CD8-positive, alpha-beta memory T cell (primary cell): ENCODE measurements around the gene GARIN3. TPM values are rescaled to one million over a fixed set of nuclear protein-coding genes. Genes with fewer than 3 reads are reported as not detected.

Experiments
- CTCF ChIA-PET: fragments of 350-600 bp; sonication (Branson Sonifier 250); formaldehyde crosslinking; loops from one replicate; lab custom pipeline; 2021; ENCODE audit warnings: antibody characterized with exemption; lab: Charles Lee
- POLR2A ChIA-PET: fragments of 350-600 bp; sonication (Branson Sonifier 250); formaldehyde crosslinking; loops from one replicate; lab custom pipeline; 2021; ENCODE audit warnings: antibody characterized with exemption; lab: Charles Lee
- DNase-seq, 5 donors: peaks; one replicate each; pipeline versions ENCODE4 v3.0.0 to v3.0.0-alpha.2; 2020 to 2022; ENCODE audit warnings: mixed read lengths in 1 of 5
- H3K27ac ChIP-seq: one replicate; pipeline ENCODE4 v1.7.0; 2013; ENCODE audit warnings: low read depth, mild to moderate bottlenecking, low read length, moderate library complexity
- H3K27me3 ChIP-seq: 2 replicates; pipeline ENCODE4 v1.7.0; 2013; ENCODE audit warnings: low read length, mild to moderate bottlenecking; ENCODE audit not compliant: insufficient read depth, poor library complexity, severe bottlenecking
- H3K36me3 ChIP-seq: 2 replicates; pipeline ENCODE4 v1.7.0; 2013; ENCODE audit warnings: mild to moderate bottlenecking, low read length, moderate library complexity; ENCODE audit not compliant: insufficient read depth
- H3K4me1 ChIP-seq: 2 replicates; pipeline ENCODE4 v1.7.0; 2013; ENCODE audit warnings: mild to moderate bottlenecking, low read length, moderate library complexity; ENCODE audit not compliant: insufficient read depth
- H3K4me3 ChIP-seq: 2 replicates; pipeline ENCODE4 v1.7.0; 2013; ENCODE audit warnings: mild to moderate bottlenecking, low read length
- H3K9me3 ChIP-seq: 2 replicates; pipeline ENCODE4 v1.7.0; 2013; ENCODE audit warnings: mild to moderate bottlenecking, low read length
- H3K27ac Mint-ChIP-seq, 8 donors: one replicate each; pipeline ENCODE4 v1.8.0; 2020 to 2021; ENCODE audit warnings: mixed read lengths in 8 of 8, mild to moderate bottlenecking in 6 of 8, inconsistent platforms in 3 of 8, moderate library complexity in 3 of 8
- H3K27me3 Mint-ChIP-seq, 2 donors: one replicate each; pipeline ENCODE4 v1.8.0; 2020 to 2021; ENCODE audit warnings: mixed read lengths in 2 of 2, mild to moderate bottlenecking in 1 of 2, moderate library complexity in 1 of 2
- H3K36me3 Mint-ChIP-seq, 3 donors: one replicate each; pipeline ENCODE4 v1.8.0; 2020 to 2021; ENCODE audit warnings: mixed read lengths in 3 of 3, inconsistent platforms in 1 of 3, mild to moderate bottlenecking in 1 of 3
- H3K4me1 Mint-ChIP-seq, 3 donors: one replicate each; pipeline ENCODE4 v1.8.0; 2020 to 2021; ENCODE audit warnings: mixed read lengths in 3 of 3, inconsistent platforms in 1 of 3, mild to moderate bottlenecking in 1 of 3
- H3K4me3 Mint-ChIP-seq, 7 donors: one replicate each; pipeline ENCODE4 v1.8.0; 2020 to 2021; ENCODE audit warnings: mixed read lengths in 7 of 7, mild to moderate bottlenecking in 6 of 7, moderate library complexity in 4 of 7, inconsistent platforms in 2 of 7
- H3K9me3 Mint-ChIP-seq, 5 donors: one replicate each; pipeline ENCODE4 v1.8.0; 2020 to 2022; ENCODE audit warnings: mixed read lengths in 5 of 5, mild to moderate bottlenecking in 3 of 5, moderate library complexity in 2 of 5, inconsistent platforms in 1 of 5
- polyA plus RNA-seq: library from polyadenylated mRNA; unstranded; fragments of 300-500 nt; fragmentation: Illumina TruSeq; gene quantifications from one replicate; pipeline ENCODE4 v1.2.3, GENCODE V29; 2021
- total RNA-seq, 2 experiments: library from RNA; stranded (reverse); gene quantifications; one replicate each; pipeline ENCODE4 v1.2.3, GENCODE V29; 2021

Gene GARIN3
- total and polyA plus RNA-seq, 3 experiments from 2014 or later: 0.29 to 0.50 TPM; not detected in 1

GRCh38 chr5:157121709-157122108 lies 44.4 kb downstream of the GARIN3 start:
- no peak overlapping the region for H3K4me3 Mint-ChIP-seq
- Histone ChIP-seq H3K27me3 (no peaks in the 10 kb centered on the region), H3K27ac (no peak overlapping the region), H3K9me3 (peaks cover 11% of the 10 kb centered on the region), H3K36me3 (no peaks in the 10 kb centered on the region), H3K4me3 (no peak overlapping the region), H3K4me1 (no peaks in the 10 kb centered on the region)
- H3K27me3 Mint-ChIP-seq: peaks cover 0 to 3% of the 10 kb centered on the region in 2 donors
- peaks cover 1 to 8% (median 2%) of the 10 kb centered on the region in 3 donors for H3K4me1 Mint-ChIP-seq
- H3K36me3 Mint-ChIP-seq: peaks cover 1 to 32% (median 9%) of the 10 kb centered on the region in 3 donors
- POLR2A ChIA-PET: no interaction called here
- CTCF ChIA-PET: interaction anchor here (1.4 kb wide), 1 partner anchor 10 kb away, joined by 3 read pairs; no protein-coding TSS in a partner anchor
- H3K27ac Mint-ChIP-seq: no peak overlapping the region
- peaks cover 15 to 28% (median 24%) of the 10 kb centered on the region in 5 donors for H3K9me3 Mint-ChIP-seq
- DNase-seq: no peak

- peaks cover 8 to 15% (median 8%) of the 10 kb centered on the region in 3 donors for H3K4me1 Mint-ChIP-seq
- DNase-seq: no peak
- H3K9me3 ChIP-seq: peaks cover 11% of the 10 kb centered on the region
- H3K27ac Mint-ChIP-seq: no peak overlapping the region
- no peaks in the 10 kb centered on the region for H3K36me3 ChIP-seq
- H3K4me1 ChIP-seq: no peaks in the 10 kb centered on the region
- ChIA-PET POLR2A (no interaction called here), CTCF (no interaction called here)
- no peaks in the 10 kb centered on the region for H3K27me3 ChIP-seq
- H3K27me3 Mint-ChIP-seq: peaks cover 0 to 3% of the 10 kb centered on the region in 2 donors
- H3K4me3 ChIP-seq: no peak overlapping the region
- H3K4me3 Mint-ChIP-seq: no peak overlapping the region
- H3K27ac ChIP-seq: no peak overlapping the region
- H3K9me3 Mint-ChIP-seq: peaks cover 15 to 28% (median 24%) of the 10 kb centered on the region in 5 donors
- H3K36me3 Mint-ChIP-seq: peaks cover 1 to 32% (median 9%) of the 10 kb centered on the region in 3 donors
Measured at GRCh38 chr5:157120102-157120501, 46.0 kb downstream of the GARIN3 start.

GRCh38 chr5:157116483-157116954 lies 49.5 kb downstream of the GARIN3 start:
- ChIA-PET CTCF (no interaction called here), POLR2A (no interaction called here)
- no peaks in the 10 kb centered on the region for H3K4me1 ChIP-seq
- H3K4me3 Mint-ChIP-seq: peak overlapping the region in 4 of 7 donors; percentile 3 to 16 (median 8)
- peaks cover 8 to 15% (median 8%) of the 10 kb centered on the region in 3 donors for H3K4me1 Mint-ChIP-seq
- H3K27me3 Mint-ChIP-seq: no peaks in the 10 kb centered on the region
- no peaks in the 10 kb centered on the region for H3K27me3 ChIP-seq
- no peak overlapping the region for H3K27ac ChIP-seq
- peaks cover 7% of the 10 kb centered on the region for H3K9me3 ChIP-seq
- H3K4me3 ChIP-seq: no peak overlapping the region
- DNase-seq: no peak
- peaks cover 0 to 12% (median 0%) of the 10 kb centered on the region in 3 donors for H3K36me3 Mint-ChIP-seq
- H3K9me3 Mint-ChIP-seq: peaks cover 0 to 10% (median 7%) of the 10 kb centered on the region in 5 donors
- peak overlapping the region in 6 of 8 donors; percentile 10 to 68 (median 36) for H3K27ac Mint-ChIP-seq
- H3K36me3 ChIP-seq: no peaks in the 10 kb centered on the region

- Histone ChIP-seq H3K4me1 (no peaks in the 10 kb centered on the region), H3K9me3 (no peaks in the 10 kb centered on the region), H3K4me3 (no peak overlapping the region), H3K27me3 (no peaks in the 10 kb centered on the region), H3K36me3 (no peaks in the 10 kb centered on the region), H3K27ac (no peak overlapping the region)
- Mint-ChIP-seq H3K4me3 (no peak overlapping the region), H3K9me3 (peaks cover 0 to 3% (median 0%) of the 10 kb centered on the region in 5 donors), H3K4me1 (peaks cover 9 to 18% (median 10%) of the 10 kb centered on the region in 3 donors), H3K27ac (peak overlapping the region in 2 of 8 donors; percentile 31 to 56), H3K36me3 (peaks cover 0 to 4% (median 0%) of the 10 kb centered on the region in 3 donors), H3K27me3 (no peaks in the 10 kb centered on the region)
- POLR2A ChIA-PET: no interaction called here
- no peak for DNase-seq
- CTCF ChIA-PET: no interaction called here
Measured at GRCh38 chr5:157115502-157115901, 50.6 kb downstream of the GARIN3 start.

GRCh38 chr5:157115012-157115411 lies 51.1 kb downstream of the GARIN3 start:
- H3K4me1 Mint-ChIP-seq: peaks cover 10 to 22% (median 13%) of the 10 kb centered on the region in 3 donors

GRCh38 chr5:157113002-157113401 lies 53.1 kb downstream of the GARIN3 start:
- Mint-ChIP-seq H3K36me3 (no peaks in the 10 kb centered on the region), H3K27me3 (no peaks in the 10 kb centered on the region), H3K9me3 (no peaks in the 10 kb centered on the region), H3K4me1 (peaks cover 26 to 41% (median 32%) of the 10 kb centered on the region in 3 donors), H3K4me3 (no peak overlapping the region), H3K27ac (peak overlapping the region in 1 of 8 donors; percentile 29)
- ChIA-PET CTCF (no interaction called here), POLR2A (no interaction called here)
- H3K4me3 ChIP-seq: no peak overlapping the region
- DNase-seq: no peak
- peaks cover 17% of the 10 kb centered on the region for H3K4me1 ChIP-seq
- H3K9me3 ChIP-seq: no peaks in the 10 kb centered on the region
- H3K36me3 ChIP-seq: no peaks in the 10 kb centered on the region
- no peaks in the 10 kb centered on the region for H3K27me3 ChIP-seq
- H3K27ac ChIP-seq: no peak overlapping the region

More at GRCh38 chr5:157115012-157115411, 51.1 kb downstream of the GARIN3 start:
- Histone ChIP-seq H3K27ac (no peak overlapping the region), H3K4me1 (no peaks in the 10 kb centered on the region), H3K4me3 (no peak overlapping the region), H3K9me3 (no peaks in the 10 kb centered on the region), H3K27me3 (no peaks in the 10 kb centered on the region), H3K36me3 (no peaks in the 10 kb centered on the region)
- Mint-ChIP-seq H3K36me3 (peaks cover 0 to 4% (median 0%) of the 10 kb centered on the region in 3 donors), H3K4me3 (no peak overlapping the region), H3K9me3 (peaks cover 0 to 3% (median 0%) of the 10 kb centered on the region in 5 donors), H3K27me3 (no peaks in the 10 kb centered on the region), H3K27ac (peak overlapping the region in 1 of 8 donors; percentile 56)
- CTCF ChIA-PET: interaction anchor here (1.7 kb wide), 1 partner anchor 17 kb away, joined by 4 read pairs; no protein-coding TSS in a partner anchor
- POLR2A ChIA-PET: no interaction called here
- no peak for DNase-seq

Other genes starting within 250 kb of the GARIN3 start
- gene TIMD4, start 203.0 kb downstream of the GARIN3 start, total RNA-seq: 1 to 10 TPM in 1 of 2 experiments, under 1 TPM in 1; 0.60 to 1.5 TPM
- 3.3 TPM for gene TIMD4, start 203.0 kb downstream of the GARIN3 start, polyA plus RNA-seq
- gene HAVCR1, start 107.1 kb downstream of the GARIN3 start, total RNA-seq: under 1 TPM; 0.27 to 0.61 TPM
- gene HAVCR1, start 107.1 kb downstream of the GARIN3 start, polyA plus RNA-seq: 0.91 TPM
- 1 to 10 TPM; 6.3 to 6.6 TPM for gene HAVCR2, start 57.2 kb downstream of the GARIN3 start, total RNA-seq
- gene HAVCR2, start 57.2 kb downstream of the GARIN3 start, polyA plus RNA-seq: 7.5 TPM
- 10 to 100 TPM; 12.6 to 14.7 TPM for gene MED7, start 23.4 kb downstream of the GARIN3 start, total RNA-seq
- 15.7 TPM for gene MED7, start 23.4 kb downstream of the GARIN3 start, polyA plus RNA-seq
- gene ITK, start 14.6 kb upstream of the GARIN3 start, total RNA-seq: 100 to 1,000 TPM; 150 to 162 TPM
- gene ITK, start 14.6 kb upstream of the GARIN3 start, polyA plus RNA-seq: 129 TPM
- gene CYFIP2, start 99.9 kb upstream of the GARIN3 start, total RNA-seq: 100 to 1,000 TPM; 239 to 259 TPM
- gene CYFIP2, start 99.9 kb upstream of the GARIN3 start, polyA plus RNA-seq: 534 TPM